GM23338 (cell line): ENCODE measurements around the gene ZNF524. TPM values are rescaled to one million over a fixed set of nuclear protein-coding genes. Genes with fewer than 3 reads are reported as not detected.

Experiments
- ATAC-seq: fragments of 200-7000 bp; cut with Tn5 transposase; 3 replicates; pipeline ENCODE4 v1.9.1; 2020
- DNase-seq: peaks from one replicate; pipeline ENCODE4 v3.0.0-alpha.2; 2015; ENCODE audit warnings: low spot score
- H2AFZ ChIP-seq: fragments of 200-600 bp; sonication (generic); 2 replicates; pipeline ENCODE4 v1.8.0; 2016; ENCODE audit warnings: antibody characterized with exemption, mild to moderate bottlenecking, moderate library complexity
- H3F3A ChIP-seq: fragments of 200-600 bp; sonication (generic); replicated peaks from 2 replicates; pipeline ENCODE4 v1.8.0; 2017; ENCODE audit warnings: antibody characterized with exemption, mixed run types, low read depth
- H3K27ac ChIP-seq: fragments of 200-600 bp; sonication (generic); 2 replicates; pipeline ENCODE4 v1.6.1; 2016; ENCODE audit warnings: low read depth
- H3K27me3 ChIP-seq: fragments of 200-600 bp; sonication (generic); 2 replicates; pipeline ENCODE4 v1.8.0; 2016; ENCODE audit warnings: mild to moderate bottlenecking, mixed run types, moderate library complexity; ENCODE audit not compliant: insufficient read depth
- H3K36me3 ChIP-seq: fragments of 200-600 bp; sonication (generic); 2 replicates; pipeline ENCODE4 v1.8.0; 2016; ENCODE audit warnings: mild to moderate bottlenecking; ENCODE audit not compliant: insufficient read depth
- H3K4me1 ChIP-seq: fragments of 200-600 bp; sonication (generic); 2 replicates; pipeline ENCODE4 v1.8.0; 2016; ENCODE audit warnings: mild to moderate bottlenecking, moderate library complexity; ENCODE audit not compliant: insufficient read depth
- H3K4me2 ChIP-seq: fragments of 200-600 bp; sonication (generic); 2 replicates; pipeline ENCODE4 v1.7.1; 2017; ENCODE audit warnings: mixed run types
- H3K4me3 ChIP-seq: fragments of 200-600 bp; sonication (generic); 2 replicates; pipeline ENCODE4 v1.6.1; 2016; ENCODE audit warnings: mixed run types
- H3K79me2 ChIP-seq: fragments of 200-600 bp; sonication (generic); replicated peaks from 2 replicates; pipeline ENCODE4 v1.8.0; 2017; ENCODE audit warnings: mild to moderate bottlenecking; ENCODE audit not compliant: insufficient read depth
- H3K9me2 ChIP-seq: fragments of 200-600 bp; sonication (generic); 2 replicates; pipeline ENCODE4 v1.8.0; 2017; ENCODE audit not compliant: insufficient read depth
- H4K20me1 ChIP-seq: fragments of 200-600 bp; sonication (generic); replicated peaks from 2 replicates; pipeline ENCODE4 v1.8.0; 2017; ENCODE audit warnings: mild to moderate bottlenecking; ENCODE audit not compliant: insufficient read depth
- H3K27ac Mint-ChIP-seq: 2 replicates; pipeline ENCODE4 v1.8.0; 2020; ENCODE audit warnings: inconsistent platforms, mild to moderate bottlenecking, moderate library complexity, mixed read lengths
- H3K27me3 Mint-ChIP-seq: 3 replicates; pipeline ENCODE4 v1.8.0; 2022; ENCODE audit warnings: low read depth, mild to moderate bottlenecking, moderate library complexity, mixed read lengths, inconsistent platforms; ENCODE audit not compliant: insufficient read depth, poor library complexity
- H3K36me3 Mint-ChIP-seq: 3 replicates; pipeline ENCODE4 v1.8.0; 2021; ENCODE audit warnings: low read depth, mild to moderate bottlenecking, inconsistent platforms, moderate library complexity, mixed read lengths
- H3K4me1 Mint-ChIP-seq: 3 replicates; pipeline ENCODE4 v1.8.0; 2020; ENCODE audit warnings: mild to moderate bottlenecking, inconsistent platforms, mixed read lengths
- H3K4me3 Mint-ChIP-seq: 3 replicates; pipeline ENCODE4 v1.8.0; 2021; ENCODE audit warnings: moderate library complexity, mild to moderate bottlenecking, inconsistent platforms, mixed read lengths
- H3K9me3 Mint-ChIP-seq: 3 replicates; pipeline ENCODE4 v1.8.0; 2020; ENCODE audit warnings: moderate library complexity, mild to moderate bottlenecking, inconsistent platforms, mixed read lengths
- CREB1 ChIP-seq: fragments of 250-450 bp; sonication (Bioruptor Pico); IDR thresholded peaks from 2 replicates; pipeline ENCODE4 v1.5.0; 2020; ENCODE audit warnings: low read depth, mild to moderate bottlenecking, moderate library complexity
- ETS1 ChIP-seq: IDR thresholded peaks from 2 replicates; pipeline ENCODE4 v1.6.1; 2016; ENCODE audit warnings: antibody characterized with exemption
- EZH2phosphoT487 ChIP-seq: fragments of 200-600 bp; sonication (generic); IDR thresholded peaks from one replicate; pipeline ENCODE4 v1.8.1; 2018; ENCODE audit warnings: antibody characterized with exemption; ENCODE audit not compliant: unreplicated experiment
- NANOG ChIP-seq: IDR thresholded peaks from 2 replicates; pipeline ENCODE4 v1.6.1; 2016; ENCODE audit warnings: antibody characterized with exemption, borderline replicate concordance
- POLR2AphosphoS5 ChIP-seq: IDR thresholded peaks from 2 replicates; pipeline ENCODE4 v1.6.1; 2016; ENCODE audit warnings: antibody characterized with exemption, low read depth
- STAT1 ChIP-seq: IDR thresholded peaks from one replicate; pipeline ENCODE4 v1.6.1; 2016; ENCODE audit warnings: antibody characterized with exemption; ENCODE audit not compliant: unreplicated experiment
- ZNF114 ChIP-seq: fragments of 250-450 bp; sonication (Bioruptor Pico); IDR thresholded peaks from 2 replicates; pipeline ENCODE4 v1.5.0; 2020; ENCODE audit warnings: mild to moderate bottlenecking, moderate library complexity
- ZNF331 ChIP-seq: fragments of 250-450 bp; sonication (Bioruptor Pico); IDR thresholded peaks from 2 replicates; pipeline ENCODE4 v1.5.0; 2020; ENCODE audit warnings: low read depth, mild to moderate bottlenecking, moderate library complexity
- ZNF462 ChIP-seq: fragments of 250-450 bp; sonication (Bioruptor Pico); IDR thresholded peaks from 2 replicates; pipeline ENCODE4 v1.5.0; 2020; ENCODE audit warnings: mild to moderate bottlenecking, moderate library complexity
- polyA plus RNA-seq: library from polyadenylated mRNA; unstranded; fragments of >200 nt; fragmentation: Nextera tagmentation; extraction: Ambion mirVana; gene quantifications from 2 replicates; pipeline ENCODE4 v1.2.1, GENCODE V29; 2016
- total RNA-seq: library from RNA; depleted of rRNA; stranded (reverse); fragments of >200 nt; shearing (Covaris generic); gene quantifications from 2 replicates; pipeline ENCODE4 v1.2.3, GENCODE V29; 2014

ZNF524 gene
- total and polyA plus RNA-seq, 2 experiments from 2014 or later = 6.0 to 8.3 TPM

- no peak for TF ChIP-seq ZNF462 (CRISPR knock-in tag)
These were observed 47.9 kb upstream of the ZNF524 start (continued) for GRCh38 chr19:55552206-55552605.

GRCh38 chr19:55552620-55553019 lies 47.5 kb upstream of the ZNF524 start:
- Histone ChIP-seq H4K20me1 (no peaks in the 10 kb centered on the region), H3K9me2 (no peaks in the 10 kb centered on the region), H3K79me2 (no peaks in the 10 kb centered on the region), H3K4me2 (peak overlapping the region; percentile 31; the same call in 1 of the 2 replicates), H2AFZ (peak overlapping the region; percentile 93), H3K4me1 (peaks cover 17% of the 10 kb centered on the region), H3K27ac (no peak overlapping the region; the same call in 1 of the 2 replicates), H3K4me3 (no peak overlapping the region), H3F3A (no peaks in the 10 kb centered on the region; the same call in 1 of the 2 replicates), H3K36me3 (no peaks in the 10 kb centered on the region), H3K27me3 (no peaks in the 10 kb centered on the region)
- Mint-ChIP-seq H3K27me3 (peaks cover 17% of the 10 kb centered on the region), H3K4me3 (peak overlapping the region; percentile 25; the same call in 1 of the 3 replicates), H3K9me3 (no peaks in the 10 kb centered on the region), H3K27ac (no peak overlapping the region), H3K36me3 (no peaks in the 10 kb centered on the region), H3K4me1 (peaks cover 38% of the 10 kb centered on the region)
- DNase-seq = no peak
- no peak for ATAC-seq
- TF ChIP-seq ZNF462 (CRISPR knock-in tag) (no peak), EZH2phosphoT487 (no peak), ETS1 (no peak), ZNF114 (CRISPR knock-in tag) (no peak), ZNF331 (CRISPR knock-in tag) (no peak), CREB1 (CRISPR knock-in tag) (no peak), STAT1 (no peak), NANOG (no peak), POLR2AphosphoS5 (no peak)
